ENCODE results near the gene IKBKE. TPM values are rescaled to one million over a fixed set of nuclear protein-coding genes. Genes with fewer than 3 reads are reported as not detected.
A peak's percentile ranks its signal among the peaks of the same experiment; 100 is the strongest.

IKBKE gene
- total and polyA plus RNA-seq, 10 of the 15 experiments (the other 5 are each of a cell fraction or from before 2014, with no cell fraction given), result 12.8 to 35.1 (median 23.1) TPM

DNA sequence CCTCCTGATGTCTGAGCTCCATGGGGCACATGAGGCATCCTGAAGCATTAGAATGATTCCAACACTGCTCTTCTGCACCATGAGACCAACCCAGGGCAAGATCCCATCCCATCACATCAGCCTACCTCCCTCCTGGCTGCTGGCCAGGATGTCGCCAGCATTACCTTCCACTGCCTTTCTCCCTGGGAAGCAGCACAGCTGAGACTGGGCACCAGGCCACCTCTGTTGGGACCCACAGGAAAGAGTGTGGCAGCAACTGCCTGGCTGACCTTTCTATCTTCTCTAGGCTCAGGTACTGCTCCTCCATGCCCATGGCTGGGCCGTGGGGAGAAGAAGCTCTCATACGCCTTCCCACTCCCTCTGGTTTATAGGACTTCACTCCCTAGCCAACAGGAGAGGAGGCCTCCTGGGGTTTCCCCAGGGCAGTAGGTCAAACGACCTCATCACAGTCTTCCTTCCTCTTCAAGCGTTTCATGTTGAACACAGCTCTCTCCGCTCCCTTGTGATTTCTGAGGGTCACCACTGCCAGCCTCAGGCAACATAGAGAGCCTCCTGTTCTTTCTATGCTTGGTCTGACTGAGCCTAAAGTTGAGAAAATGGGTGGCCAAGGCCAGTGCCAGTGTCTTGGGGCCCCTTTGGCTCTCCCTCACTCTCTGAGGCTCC is 26.0 kb downstream of the IKBKE start (continued):
- TF ChIP-seq, protein P1, sequence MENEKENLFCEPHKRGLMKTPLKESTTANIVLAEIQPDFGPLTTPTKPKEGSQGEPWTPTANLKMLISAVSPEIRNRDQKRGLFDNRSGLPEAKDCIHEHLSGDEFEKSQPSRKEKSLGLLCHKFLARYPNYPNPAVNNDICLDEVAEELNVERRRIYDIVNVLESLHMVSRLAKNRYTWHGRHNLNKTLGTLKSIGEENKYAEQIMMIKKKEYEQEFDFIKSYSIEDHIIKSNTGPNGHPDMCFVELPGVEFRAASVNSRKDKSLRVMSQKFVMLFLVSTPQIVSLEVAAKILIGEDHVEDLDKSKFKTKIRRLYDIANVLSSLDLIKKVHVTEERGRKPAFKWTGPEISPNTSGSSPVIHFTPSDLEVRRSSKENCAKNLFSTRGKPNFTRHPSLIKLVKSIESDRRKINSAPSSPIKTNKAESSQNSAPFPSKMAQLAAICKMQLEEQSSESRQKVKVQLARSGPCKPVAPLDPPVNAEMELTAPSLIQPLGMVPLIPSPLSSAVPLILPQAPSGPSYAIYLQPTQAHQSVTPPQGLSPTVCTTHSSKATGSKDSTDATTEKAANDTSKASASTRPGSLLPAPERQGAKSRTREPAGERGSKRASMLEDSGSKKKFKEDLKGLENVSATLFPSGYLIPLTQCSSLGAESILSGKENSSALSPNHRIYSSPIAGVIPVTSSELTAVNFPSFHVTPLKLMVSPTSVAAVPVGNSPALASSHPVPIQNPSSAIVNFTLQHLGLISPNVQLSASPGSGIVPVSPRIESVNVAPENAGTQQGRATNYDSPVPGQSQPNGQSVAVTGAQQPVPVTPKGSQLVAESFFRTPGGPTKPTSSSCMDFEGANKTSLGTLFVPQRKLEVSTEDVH (IDR thresholded peaks at IDR 0.05; ENCODE audit: low read depth, partially characterized antibody), result no peak
- TF ChIP-seq, protein P2, sequence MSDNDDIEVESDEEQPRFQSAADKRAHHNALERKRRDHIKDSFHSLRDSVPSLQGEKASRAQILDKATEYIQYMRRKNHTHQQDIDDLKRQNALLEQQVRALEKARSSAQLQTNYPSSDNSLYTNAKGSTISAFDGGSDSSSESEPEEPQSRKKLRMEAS (IDR thresholded peaks at IDR 0.05; ENCODE audit: low read depth, low read length), result no peak; the same call in 1 of the 2 replicates
- TF ChIP-seq CHD4 (IDR thresholded peaks at IDR 0.05), result no peak
- TF ChIP-seq JUND (IDR thresholded peaks at IDR 0.05; ENCODE audit: low read depth, low read length), result no peak
- no peak for TF ChIP-seq EZH2 (IDR thresholded peaks at IDR 0.05; ENCODE audit: borderline replicate concordance, control insufficient read depth, low read depth, low read length)
- TF ChIP-seq EP300 (IDR thresholded peaks at IDR 0.05; ENCODE audit: borderline replicate concordance in 1 of 2, control insufficient read depth in 1 of 2, low read depth in 2 of 2, low read length in 2 of 2), result 0 out of 4 replicates have a peak, but pooled peaks of 1 of the 2 experiments have one; percentile 29
- TF ChIP-seq, protein P3, sequence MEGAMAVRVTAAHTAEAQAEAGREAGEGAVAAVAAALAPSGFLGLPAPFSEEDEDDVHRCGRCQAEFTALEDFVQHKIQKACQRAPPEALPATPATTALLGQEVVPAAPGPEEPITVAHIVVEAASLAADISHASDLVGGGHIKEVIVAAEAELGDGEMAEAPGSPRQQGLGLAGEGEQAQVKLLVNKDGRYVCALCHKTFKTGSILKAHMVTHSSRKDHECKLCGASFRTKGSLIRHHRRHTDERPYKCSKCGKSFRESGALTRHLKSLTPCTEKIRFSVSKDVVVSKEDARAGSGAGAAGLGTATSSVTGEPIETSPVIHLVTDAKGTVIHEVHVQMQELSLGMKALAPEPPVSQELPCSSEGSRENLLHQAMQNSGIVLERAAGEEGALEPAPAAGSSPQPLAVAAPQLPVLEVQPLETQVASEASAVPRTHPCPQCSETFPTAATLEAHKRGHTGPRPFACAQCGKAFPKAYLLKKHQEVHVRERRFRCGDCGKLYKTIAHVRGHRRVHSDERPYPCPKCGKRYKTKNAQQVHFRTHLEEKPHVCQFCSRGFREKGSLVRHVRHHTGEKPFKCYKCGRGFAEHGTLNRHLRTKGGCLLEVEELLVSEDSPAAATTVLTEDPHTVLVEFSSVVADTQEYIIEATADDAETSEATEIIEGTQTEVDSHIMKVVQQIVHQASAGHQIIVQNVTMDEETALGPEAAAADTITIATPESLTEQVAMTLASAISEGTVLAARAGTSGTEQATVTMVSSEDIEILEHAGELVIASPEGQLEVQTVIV (IDR thresholded peaks at IDR 0.05; ENCODE audit: borderline replicate concordance, partially characterized antibody), result no peak
- no peak for TF ChIP-seq IRF4 (IDR thresholded peaks at IDR 0.05; ENCODE audit: low read depth, low read length)
- no peak for TF ChIP-seq SIN3A (IDR thresholded peaks at IDR 0.05; ENCODE audit: low read depth, low read length)
- no peak for TF ChIP-seq FOXM1 (IDR thresholded peaks at IDR 0.05; ENCODE audit: low read depth, low read length)
- no peak for TF ChIP-seq ESRRA (IDR thresholded peaks at IDR 0.05; ENCODE audit: low read length)
- TF ChIP-seq IRF3 (IDR thresholded peaks at IDR 0.05), result no peak
- TF ChIP-seq RELA (IDR thresholded peaks at IDR 0.05; ENCODE audit: borderline replicate concordance, partially characterized antibody), result no peak
- TF ChIP-seq HDGF (IDR thresholded peaks at IDR 0.05), result no peak
- TF ChIP-seq SMARCA5 (IDR thresholded peaks at IDR 0.05), result no peak
- peak; percentile 47; the same call in 1 of the 2 replicates for TF ChIP-seq RUNX3 (IDR thresholded peaks at IDR 0.05; ENCODE audit: low read length)
- no peak for TF ChIP-seq TAF1 (IDR thresholded peaks at IDR 0.05; ENCODE audit: borderline replicate concordance, low read depth, low read length)
- peak; percentile 89 for TF ChIP-seq EED (IDR thresholded peaks at IDR 0.05; ENCODE audit: low read depth)
- TF ChIP-seq FOXK2 (IDR thresholded peaks at IDR 0.05), result no peak
- TF ChIP-seq NFYB (IDR thresholded peaks at IDR 0.05; ENCODE audit: insufficient read depth, low read depth, low read length), result no peak
- TF ChIP-seq TCF12 (IDR thresholded peaks at IDR 0.05; ENCODE audit: low read depth, low read length), result no peak
- no peak for TF ChIP-seq PAX5 (IDR thresholded peaks at IDR 0.05; ENCODE audit: borderline replicate concordance, low read depth, low read length)
- peak in 1 of 2 experiments; percentile 51; a peak in 2 of 4 replicates for TF ChIP-seq ETV6 (conservative IDR thresholded peaks at IDR 0.05 in 1 of 2, IDR thresholded peaks at IDR 0.05 in 1 of 2; ENCODE audit: borderline replicate concordance in 1 of 2, low read depth in 1 of 2)
- TF ChIP-seq NR2F1 (conservative IDR thresholded peaks at IDR 0.05), result peak; percentile 96
- TF ChIP-seq MXI1 (IDR thresholded peaks at IDR 0.05; ENCODE audit: low read depth, low read length), result no peak

Measured in GM12878 (cell line).